Large intestine (tissue), 3 donors: Measurements from ENCODE around the gene FOCAD. TPM values are rescaled to one million over a fixed set of nuclear protein-coding genes. Genes with fewer than 3 reads are reported as not detected.

Experiments
- DNase-seq, 2 donors: peaks; one replicate each; pipeline versions ENCODE4 v3.0.0 to v3.0.0-alpha.2; 2013
- H3K27ac ChIP-seq: one replicate; pipeline ENCODE4 v1.5.1; 2013; ENCODE audit warnings: low read length
- H3K27me3 ChIP-seq: 2 replicates; pipeline ENCODE4 v1.6.1; 2013; ENCODE audit warnings: low read length; ENCODE audit not compliant: control insufficient read depth, insufficient read depth
- H3K36me3 ChIP-seq: 2 replicates; pipeline ENCODE4 v1.6.1; 2013; ENCODE audit warnings: low read length; ENCODE audit not compliant: control insufficient read depth, insufficient read depth
- H3K4me1 ChIP-seq: one replicate; pipeline ENCODE4 v1.6.1; 2013; ENCODE audit warnings: low read length; ENCODE audit not compliant: control insufficient read depth, insufficient read depth
- H3K4me3 ChIP-seq: one replicate; pipeline ENCODE4 v1.5.1; 2013; ENCODE audit warnings: low read length
- H3K9me3 ChIP-seq: one replicate; pipeline ENCODE4 v1.6.1; 2013; ENCODE audit warnings: mild to moderate bottlenecking, low read depth, low read length, moderate library complexity; ENCODE audit not compliant: control insufficient read depth
- WGBS: methylation state at CpG from one replicate; pipeline ENCODE4 v1.1.5; 2013; ENCODE audit warnings: low lambda C conversion rate; ENCODE audit not compliant: insufficient coverage; 5-methylcytosine and 5-hydroxymethylcytosine counted together
- polyA plus RNA-seq: library from polyadenylated mRNA; unstranded; fragments of 120-200 nt; gene quantifications from one replicate; pipeline ENCODE4 v1.2.1, GENCODE V29; 2013

The FOCAD gene
- polyA plus RNA-seq, 1 donor: 16.1 TPM

DNA sequence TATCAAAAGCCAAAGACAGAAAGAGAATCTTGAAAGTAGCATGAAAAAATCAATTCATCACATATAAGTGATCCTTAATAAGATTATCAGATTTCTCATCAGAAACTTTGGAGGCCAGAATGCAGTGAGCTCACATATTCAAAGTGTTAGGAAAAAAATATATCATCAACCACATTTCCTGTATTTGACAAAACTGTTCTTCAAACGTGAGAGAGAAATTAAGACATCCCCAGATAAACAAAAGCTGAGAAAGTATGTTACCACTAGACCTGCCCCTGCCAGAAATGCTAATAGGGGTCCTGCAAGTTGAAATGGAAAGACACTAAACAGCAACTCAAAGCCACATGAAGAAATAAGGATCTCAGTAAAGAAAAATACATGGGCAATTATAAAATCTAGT is 317.5 kb downstream of the FOCAD start:
- no peaks in the 10 kb centered on the region for H3K27me3 ChIP-seq
- 40% methylated on average over 1 of the region's 1 CpG for WGBS
- H3K4me3 ChIP-seq: no peak overlapping the region
- no peak for DNase-seq
- peaks cover 8% of the 10 kb centered on the region for H3K36me3 ChIP-seq
- no peaks in the 10 kb centered on the region for H3K4me1 ChIP-seq
- H3K27ac ChIP-seq: no peak overlapping the region
- H3K9me3 ChIP-seq: peaks cover 4% of the 10 kb centered on the region

DNA sequence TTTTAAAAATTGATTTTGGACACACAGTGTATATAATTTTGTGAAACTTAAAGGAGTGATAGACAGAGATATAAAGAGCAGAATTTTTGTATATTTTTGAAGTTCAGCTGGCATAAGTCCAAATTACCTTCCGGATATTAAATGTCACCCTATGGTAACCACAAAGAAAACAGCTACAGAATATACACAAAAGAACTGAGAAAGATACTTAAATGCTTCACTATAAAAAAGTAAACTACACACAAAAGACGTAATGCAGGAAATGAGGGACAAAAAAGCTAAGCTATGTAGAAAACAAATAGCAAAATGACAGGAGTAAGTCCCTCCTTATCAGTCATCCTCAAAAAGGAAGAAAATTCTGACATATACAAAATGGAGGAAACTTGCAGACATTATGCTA is 318.0 kb downstream of the FOCAD start:
- no peaks in the 10 kb centered on the region for H3K27me3 ChIP-seq
- no CpG with 5 or more reads among the region's 2 CpGs for WGBS
- DNase-seq: no peak
- no peaks in the 10 kb centered on the region for H3K4me1 ChIP-seq
- peaks cover 4% of the 10 kb centered on the region for H3K9me3 ChIP-seq
- H3K4me3 ChIP-seq: no peak overlapping the region
- no peak overlapping the region for H3K27ac ChIP-seq
- peaks cover 8% of the 10 kb centered on the region for H3K36me3 ChIP-seq

DNA sequence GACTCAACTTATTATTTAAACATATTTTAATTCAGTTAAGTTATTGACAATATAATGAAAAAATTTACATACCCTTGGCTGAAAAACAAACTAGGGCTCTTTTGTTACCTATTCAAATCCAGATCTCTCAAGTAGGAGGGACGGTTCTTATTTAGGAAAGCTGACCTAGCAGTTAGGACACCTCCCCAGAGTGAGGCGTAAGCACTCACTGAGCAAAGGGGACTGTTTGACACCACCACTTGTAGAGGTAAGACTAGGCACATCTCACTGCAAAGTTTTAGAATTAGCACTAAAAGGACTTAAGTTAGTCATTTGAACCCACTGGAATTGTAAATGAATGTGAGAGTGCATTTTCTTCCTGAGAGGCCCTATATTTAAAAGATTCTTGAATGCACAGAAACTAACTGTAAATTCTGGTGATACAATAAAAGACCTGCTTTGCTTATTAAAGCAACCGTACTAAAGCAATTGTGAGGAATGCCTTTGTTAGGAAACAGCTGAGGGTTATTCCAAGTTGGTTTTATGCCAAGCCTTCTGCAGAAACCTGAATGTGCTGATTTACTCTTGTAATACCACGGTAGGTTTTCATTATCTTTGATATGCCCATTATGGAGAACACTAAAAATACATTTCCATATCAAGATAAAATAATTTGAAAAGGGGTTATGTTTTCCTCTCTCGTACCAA is 331.2 kb downstream of the FOCAD start:
- WGBS: no CpG with 5 or more reads among the region's 5 CpGs
- no peaks in the 10 kb centered on the region for H3K27me3 ChIP-seq
- no peaks in the 10 kb centered on the region for H3K9me3 ChIP-seq
- peaks cover 3% of the 10 kb centered on the region for H3K36me3 ChIP-seq
- no peak overlapping the region for H3K4me3 ChIP-seq
- no peaks in the 10 kb centered on the region for H3K4me1 ChIP-seq
- H3K27ac ChIP-seq: no peak overlapping the region
- DNase-seq: no peak

DNA sequence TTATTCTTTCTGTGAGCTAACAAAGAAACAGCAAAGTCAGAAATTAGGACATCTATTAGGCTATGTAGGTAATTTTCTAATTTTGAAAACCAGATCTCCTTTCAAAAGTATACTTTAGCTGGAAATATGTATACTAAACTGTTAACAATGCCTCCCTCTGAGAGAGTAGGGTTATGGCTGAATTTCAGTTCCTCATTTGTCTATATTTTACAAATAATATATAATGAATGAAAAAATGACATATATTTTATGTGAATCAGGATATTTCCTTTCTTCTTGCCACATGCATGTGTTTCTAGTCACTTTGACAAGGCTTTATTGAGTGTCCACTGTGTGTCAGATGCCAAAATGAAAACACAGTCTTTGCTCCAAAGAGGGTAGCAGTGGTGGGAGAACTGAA is 331.9 kb downstream of the FOCAD start:
- Histone ChIP-seq H3K9me3 (no peaks in the 10 kb centered on the region), H3K27me3 (no peaks in the 10 kb centered on the region)

DNA sequence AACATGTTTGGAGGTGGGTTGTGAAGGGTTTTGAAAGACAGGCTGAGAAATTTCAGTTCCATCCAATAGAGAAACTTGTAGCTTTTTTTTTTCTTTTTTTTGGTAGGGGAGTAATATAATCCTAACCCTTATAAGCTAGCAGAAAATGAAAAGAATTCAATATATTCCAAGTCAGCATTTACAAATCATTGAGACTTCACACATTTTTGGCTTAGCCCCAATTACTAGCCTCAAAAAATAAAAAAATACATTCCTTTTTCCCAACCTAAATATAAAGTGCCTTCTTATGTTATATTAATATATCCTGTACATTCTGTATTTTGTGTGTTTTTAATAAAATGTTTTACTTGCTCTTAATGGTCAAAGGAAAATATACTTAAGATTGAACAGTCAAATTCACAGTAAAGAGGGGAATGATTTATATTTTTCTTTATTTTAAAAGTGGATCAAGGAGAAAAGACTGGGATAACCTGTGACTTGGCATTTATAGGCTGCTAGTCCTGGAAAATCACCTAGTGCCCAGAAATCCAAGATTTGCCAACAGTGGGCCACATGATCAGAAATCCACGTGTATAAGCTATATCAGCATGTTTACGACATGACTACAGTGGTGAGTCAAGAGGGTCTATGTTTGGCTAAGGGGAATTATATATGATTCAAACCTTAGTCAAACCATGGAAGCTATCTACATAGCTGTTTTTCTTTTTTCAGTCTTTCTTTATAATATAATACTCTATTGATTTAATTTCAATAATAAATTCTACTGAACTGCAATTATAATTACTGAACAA is 332.8 kb downstream of the FOCAD start:
- WGBS: 80% methylated on average over 1 of the region's 2 CpGs
- Histone ChIP-seq H3K4me3 (no peak overlapping the region), H3K27ac (no peak overlapping the region), H3K9me3 (no peaks in the 10 kb centered on the region), H3K4me1 (no peaks in the 10 kb centered on the region), H3K36me3 (no peaks in the 10 kb centered on the region), H3K27me3 (no peaks in the 10 kb centered on the region)
- no peak for DNase-seq

More for the DNA sequence above, 331.9 kb downstream of the FOCAD start:
- H3K4me3 ChIP-seq: no peak overlapping the region
- H3K4me1 ChIP-seq: no peaks in the 10 kb centered on the region
- no peak for DNase-seq
- H3K27ac ChIP-seq: no peak overlapping the region
- no peaks in the 10 kb centered on the region for H3K36me3 ChIP-seq

DNA sequence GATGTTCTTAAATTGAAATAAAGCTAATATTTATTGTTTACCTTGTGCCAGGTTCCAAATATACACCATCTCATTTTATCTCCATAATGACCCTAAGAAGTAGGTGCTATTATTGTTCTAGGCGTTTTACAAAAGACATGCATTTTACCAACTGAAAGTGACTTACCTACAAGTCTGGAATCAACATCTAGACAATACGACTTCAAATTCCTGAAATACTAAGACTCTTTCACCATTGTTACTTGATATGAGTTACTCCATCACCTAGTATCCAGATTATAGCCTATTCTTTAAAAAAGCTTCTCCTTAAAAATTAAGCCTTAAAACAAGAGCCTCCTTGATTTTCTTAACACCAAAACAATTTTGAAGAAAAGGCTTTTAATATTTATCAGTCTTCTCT is 334.1 kb downstream of the FOCAD start:
- Histone ChIP-seq H3K9me3 (no peaks in the 10 kb centered on the region), H3K4me3 (no peak overlapping the region), H3K27ac (no peak overlapping the region), H3K4me1 (no peaks in the 10 kb centered on the region), H3K36me3 (no peaks in the 10 kb centered on the region), H3K27me3 (no peaks in the 10 kb centered on the region)
- WGBS: no CpG with 5 or more reads among the region's 2 CpGs
- DNase-seq: no peak

DNA sequence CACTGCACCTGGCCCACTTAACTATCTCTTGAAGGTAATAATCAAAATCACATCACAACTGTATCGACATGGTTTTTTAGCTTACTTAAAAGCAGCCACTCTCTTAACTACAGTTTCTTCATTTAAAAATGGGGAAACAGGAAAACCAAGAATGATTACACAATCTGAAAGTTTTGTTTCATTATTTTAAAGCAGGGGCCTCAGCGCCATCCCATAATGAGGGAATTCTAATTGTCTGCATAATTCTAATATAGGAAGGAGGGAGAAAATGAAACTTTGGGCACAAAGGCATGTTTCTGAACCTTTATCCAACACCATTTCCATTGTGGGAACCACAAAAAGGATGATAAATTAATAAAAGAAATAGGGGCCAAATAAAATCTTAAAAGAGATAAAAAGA is 339.8 kb downstream of the FOCAD start:
- H3K27ac ChIP-seq: no peak overlapping the region
- H3K4me1 ChIP-seq: no peaks in the 10 kb centered on the region
- H3K4me3 ChIP-seq: no peak overlapping the region
- H3K36me3 ChIP-seq: no peaks in the 10 kb centered on the region
- H3K27me3 ChIP-seq: no peaks in the 10 kb centered on the region
- no peak for DNase-seq
- H3K9me3 ChIP-seq: no peaks in the 10 kb centered on the region
- WGBS: no CpG with 5 or more reads among the region's 2 CpGs

DNA sequence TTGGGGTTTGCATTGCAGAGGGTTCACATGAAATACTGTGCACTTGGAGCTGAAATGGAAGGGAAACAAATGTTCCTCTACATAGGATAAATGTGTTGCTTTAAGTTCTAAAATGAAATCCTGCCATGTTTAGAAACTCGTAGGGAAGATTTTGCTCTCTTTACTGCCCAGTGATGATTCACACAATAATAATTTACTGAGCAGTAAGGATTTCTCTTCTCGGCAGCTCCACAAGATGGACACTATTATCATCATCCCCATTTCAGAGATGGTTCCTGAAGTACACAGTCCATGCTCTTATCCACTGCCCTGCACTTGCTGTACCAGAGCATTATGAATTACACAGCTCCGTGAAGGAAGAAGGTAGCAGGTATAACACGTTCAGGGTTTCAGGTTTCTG is 343.2 kb downstream of the FOCAD start:
- DNase-seq: no peak
- Histone ChIP-seq H3K9me3 (no peaks in the 10 kb centered on the region), H3K27me3 (peaks cover 3% of the 10 kb centered on the region), H3K4me3 (no peak overlapping the region), H3K27ac (no peak overlapping the region), H3K4me1 (peaks cover 4% of the 10 kb centered on the region), H3K36me3 (no peaks in the 10 kb centered on the region)
- WGBS: 60% methylated on average over 1 of the region's 4 CpGs

DNA sequence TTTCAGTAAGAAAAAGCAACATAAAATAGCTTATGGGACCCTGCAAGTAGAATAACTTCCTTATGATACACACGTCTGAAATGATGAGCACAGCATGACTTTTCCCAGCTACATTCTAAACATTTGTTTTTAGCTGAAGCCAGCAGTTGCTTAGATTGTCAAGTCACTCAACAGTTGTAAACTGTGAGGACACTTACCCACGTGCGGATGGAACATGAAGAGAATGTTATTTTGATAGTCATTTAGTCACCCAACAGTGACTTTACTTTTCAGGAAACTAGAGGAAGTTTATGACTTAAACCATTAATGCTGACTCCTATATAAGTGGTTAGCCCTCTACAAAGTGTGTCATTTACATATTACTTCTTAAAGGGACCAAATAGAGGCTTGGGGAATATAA is 344.4 kb downstream of the FOCAD start:
- no peak for DNase-seq
- H3K4me3 ChIP-seq: no peak overlapping the region
- H3K27me3 ChIP-seq: peaks cover 3% of the 10 kb centered on the region
- H3K9me3 ChIP-seq: no peaks in the 10 kb centered on the region
- no CpG with 5 or more reads among the region's 3 CpGs for WGBS
- no peak overlapping the region for H3K27ac ChIP-seq
- H3K4me1 ChIP-seq: peaks cover 4% of the 10 kb centered on the region
- H3K36me3 ChIP-seq: no peaks in the 10 kb centered on the region

DNA sequence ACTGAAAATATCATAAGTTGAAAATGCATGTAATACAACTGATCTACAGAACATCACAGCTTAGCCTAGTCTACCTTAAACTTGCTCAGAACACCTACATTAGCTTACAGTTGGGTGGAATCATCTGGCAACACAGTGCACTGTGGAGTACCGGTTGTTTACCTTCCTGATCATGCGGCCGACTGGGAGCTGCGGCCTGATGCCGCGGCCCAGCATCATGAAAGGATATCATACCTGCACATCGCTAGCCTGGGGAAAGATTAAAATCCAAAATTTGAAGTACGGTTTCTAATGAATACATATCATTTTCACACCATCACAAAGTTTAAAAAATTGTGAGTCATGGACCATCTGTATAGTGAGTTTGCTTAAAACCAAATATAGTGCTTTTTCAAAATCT is 345.6 kb downstream of the FOCAD start:
- Histone ChIP-seq H3K9me3 (no peaks in the 10 kb centered on the region), H3K4me3 (no peak overlapping the region), H3K27ac (no peak overlapping the region), H3K36me3 (no peaks in the 10 kb centered on the region), H3K4me1 (peaks cover 4% of the 10 kb centered on the region), H3K27me3 (peaks cover 3% of the 10 kb centered on the region)
- no peak for DNase-seq
- 100% methylated on average over 1 of the region's 8 CpGs for WGBS
